K562 (cell line): ENCODE measurements around the gene SERF2. TPM values are rescaled to one million over a fixed set of nuclear protein-coding genes. Genes with fewer than 3 reads are reported as not detected.

ENCODE experiments used
- FOXK2 ChIP-seq, 2 experiments: fragments of 450-650 bp; IDR thresholded peaks in 1 of 2; conservative IDR thresholded peaks in 1 of 2; 2 replicates each; pipeline ENCODE4 v1.6.1; 2016; ENCODE audit warnings: low read depth in 2 of 2, mild to moderate bottlenecking in 1 of 2
- HEY1 ChIP-seq: fragments of 250-450 bp; sonication (Bioruptor Pico); IDR thresholded peaks from 2 replicates; pipeline ENCODE4 v1.5.0; 2020; ENCODE audit warnings: mild to moderate bottlenecking, moderate library complexity, borderline replicate concordance
- HMGN3 ChIP-seq: IDR thresholded peaks from 2 replicates; pipeline ENCODE4 v1.6.1; 2011; ENCODE audit warnings: borderline replicate concordance, low read depth, mild to moderate bottlenecking, mixed read lengths, low read length; ENCODE audit not compliant: insufficient read length; ENCODE audit errors: extremely low read depth
- ILK ChIP-seq: fragments of 450-650 bp; IDR thresholded peaks from 2 replicates; pipeline ENCODE4 v1.6.1; 2016; ENCODE audit warnings: missing genetic modification characterization, low read depth, mild to moderate bottlenecking, missing compliant biosample characterization, moderate library complexity, borderline replicate concordance
- SIN3A ChIP-seq, 2 experiments: fragments of 150-350 bp in 1 of 2; IDR thresholded peaks; 2 replicates each; pipeline ENCODE4 v1.6.1; 2011 to 2016; ENCODE audit warnings: borderline replicate concordance in 2 of 2, low read depth in 2 of 2, low read length in 2 of 2, mild to moderate bottlenecking in 2 of 2, moderate library complexity in 2 of 2; ENCODE audit not compliant: control insufficient read depth in 1 of 2
- SRSF9 ChIP-seq: fragments of 200-400 bp; formaldehyde crosslinking; IDR thresholded peaks from 2 replicates; pipeline ENCODE4 v1.6.1; 2017; ENCODE audit warnings: low read depth, low read length, borderline replicate concordance
- ZNF143 ChIP-seq: sonication (generic); formaldehyde crosslinking; IDR thresholded peaks from 2 replicates; pipeline ENCODE4 v1.9.0; 2022; ENCODE audit warnings: mild to moderate bottlenecking, missing genetic modification reagents
- ZNF431 ChIP-seq: sonication (generic); formaldehyde crosslinking; IDR thresholded peaks from 2 replicates; pipeline ENCODE4 v1.8.0; 2022; ENCODE audit warnings: mild to moderate bottlenecking, missing genetic modification reagents
- ZNF668 ChIP-seq: fragments of 250-450 bp; sonication (Bioruptor Pico); IDR thresholded peaks from 2 replicates; pipeline ENCODE4 v1.8.0; 2022; ENCODE audit warnings: mild to moderate bottlenecking, inconsistent platforms
- polyA plus RNA-seq, 8 experiments: library from polyadenylated mRNA; depleted of rRNA in 4 of 8; stranded (reverse) in 5 of 8; unstranded in 3 of 8; fragments of >200 nt; fragmentation: Nextera tagmentation in 2 of 8; fragmentation: Illumina TruSeq in 1 of 8; extraction: Ambion mirVana in 2 of 8; extraction: Trizol in 1 of 8; gene quantifications; 2 replicates each; pipeline versions ENCODE4 v1.2.1 to v1.2.3, GENCODE V29; 2011 to 2014; ENCODE audit warnings: inconsistent platforms in 1 of 8, missing spikeins in 1 of 8
- total RNA-seq, 7 experiments: library from RNA; depleted of rRNA in 6 of 7; stranded (reverse); fragments of >200 nt in 6 of 7; fragmentation: Illumina TruSeq in 2 of 7; extraction: Trizol in 2 of 7; gene quantifications; 2 replicates each; pipeline versions ENCODE4 v1.2.1 to v1.2.3, GENCODE V29; 2011 to 2021; ENCODE audit warnings: low replicate concordance in 1 of 7
- TF ChIP-seq, protein P1 (sequence below), 2 experiments: fragments of 450-650 bp in 1 of 2; sonication (generic) in 1 of 2; formaldehyde crosslinking in 1 of 2; IDR thresholded peaks; 2 replicates each; pipeline versions ENCODE4 v1.7.1 to v1.9.0; 2016 to 2022; ENCODE audit warnings: inconsistent platforms in 1 of 2, mild to moderate bottlenecking in 1 of 2, missing genetic modification reagents in 1 of 2
- TF ChIP-seq, protein P2 (sequence below): fragments of 200-800 bp; sonication (Bioruptor generic); IDR thresholded peaks from 2 replicates; pipeline ENCODE4 v1.6.1; 2016; ENCODE audit warnings: missing genetic modification characterization, missing compliant biosample characterization

The SERF2 gene
- total and polyA plus RNA-seq, 9 of the 15 experiments (the other 6 are each of a cell fraction or from before 2014, with no cell fraction given) = 497 to 3,360 (median 867) TPM

DNA sequence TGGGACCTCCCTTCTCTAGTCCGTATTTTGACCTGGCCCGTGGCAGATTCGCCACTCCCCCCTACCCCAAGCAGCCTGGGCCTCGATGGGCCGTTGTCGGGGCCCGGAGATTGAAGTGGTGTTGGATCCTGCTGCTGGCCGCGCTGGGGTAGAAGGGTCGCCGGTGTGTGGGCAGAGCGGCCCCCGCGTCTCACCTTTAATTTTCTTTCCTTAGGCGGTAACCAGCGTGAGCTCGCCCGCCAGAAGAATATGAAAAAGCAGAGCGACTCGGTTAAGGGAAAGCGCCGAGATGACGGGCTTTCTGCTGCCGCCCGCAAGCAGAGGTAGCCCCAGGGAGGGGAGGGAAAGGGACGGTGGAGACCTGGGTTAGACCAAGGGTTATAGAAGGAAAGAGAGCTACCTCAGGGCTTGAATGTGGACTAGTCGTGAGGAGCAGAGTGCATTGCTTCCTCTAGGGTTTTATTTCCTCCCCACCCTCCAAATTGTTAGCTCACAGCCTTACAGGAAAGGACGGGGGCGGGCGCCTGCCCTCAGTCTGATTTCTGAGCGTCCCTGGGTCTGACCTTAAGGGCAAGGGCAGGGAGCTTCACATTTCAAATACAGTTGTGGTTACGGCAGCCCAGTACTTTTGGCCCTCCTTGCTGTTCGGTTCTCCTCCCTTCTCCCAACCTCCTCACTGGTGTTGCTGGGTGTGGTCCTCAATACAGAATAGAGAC, 799 bp downstream of the SERF2 start (continued):
- 0 out of 4 replicates have a peak, but pooled peaks of 1 of the 2 experiments have one; percentile 35 for TF ChIP-seq SIN3A (IDR thresholded peaks at IDR 0.05; ENCODE audit: borderline replicate concordance in 2 of 2, control insufficient read depth in 1 of 2, low read depth in 2 of 2, low read length in 2 of 2)
- TF ChIP-seq, protein P1, sequence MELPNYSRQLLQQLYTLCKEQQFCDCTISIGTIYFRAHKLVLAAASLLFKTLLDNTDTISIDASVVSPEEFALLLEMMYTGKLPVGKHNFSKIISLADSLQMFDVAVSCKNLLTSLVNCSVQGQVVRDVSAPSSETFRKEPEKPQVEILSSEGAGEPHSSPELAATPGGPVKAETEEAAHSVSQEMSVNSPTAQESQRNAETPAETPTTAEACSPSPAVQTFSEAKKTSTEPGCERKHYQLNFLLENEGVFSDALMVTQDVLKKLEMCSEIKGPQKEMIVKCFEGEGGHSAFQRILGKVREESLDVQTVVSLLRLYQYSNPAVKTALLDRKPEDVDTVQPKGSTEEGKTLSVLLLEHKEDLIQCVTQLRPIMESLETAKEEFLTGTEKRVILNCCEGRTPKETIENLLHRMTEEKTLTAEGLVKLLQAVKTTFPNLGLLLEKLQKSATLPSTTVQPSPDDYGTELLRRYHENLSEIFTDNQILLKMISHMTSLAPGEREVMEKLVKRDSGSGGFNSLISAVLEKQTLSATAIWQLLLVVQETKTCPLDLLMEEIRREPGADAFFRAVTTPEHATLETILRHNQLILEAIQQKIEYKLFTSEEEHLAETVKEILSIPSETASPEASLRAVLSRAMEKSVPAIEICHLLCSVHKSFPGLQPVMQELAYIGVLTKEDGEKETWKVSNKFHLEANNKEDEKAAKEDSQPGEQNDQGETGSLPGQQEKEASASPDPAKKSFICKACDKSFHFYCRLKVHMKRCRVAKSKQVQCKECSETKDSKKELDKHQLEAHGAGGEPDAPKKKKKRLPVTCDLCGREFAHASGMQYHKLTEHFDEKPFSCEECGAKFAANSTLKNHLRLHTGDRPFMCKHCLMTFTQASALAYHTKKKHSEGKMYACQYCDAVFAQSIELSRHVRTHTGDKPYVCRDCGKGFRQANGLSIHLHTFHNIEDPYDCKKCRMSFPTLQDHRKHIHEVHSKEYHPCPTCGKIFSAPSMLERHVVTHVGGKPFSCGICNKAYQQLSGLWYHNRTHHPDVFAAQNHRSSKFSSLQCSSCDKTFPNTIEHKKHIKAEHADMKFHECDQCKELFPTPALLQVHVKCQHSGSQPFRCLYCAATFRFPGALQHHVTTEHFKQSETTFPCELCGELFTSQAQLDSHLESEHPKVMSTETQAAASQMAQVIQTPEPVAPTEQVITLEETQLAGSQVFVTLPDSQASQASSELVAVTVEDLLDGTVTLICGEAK (IDR thresholded peaks at IDR 0.05) = no peak; the same call in 1 of the 2 replicates
- TF ChIP-seq, protein P1 (CRISPR knock-in tag; IDR thresholded peaks at IDR 0.05) = no peak
- TF ChIP-seq SRSF9 = no peak
- TF ChIP-seq ZNF668 (CRISPR knock-in tag) = no peak
- TF ChIP-seq FOXK2 (conservative IDR thresholded peaks at IDR 0.05 in 1 of 2, IDR thresholded peaks at IDR 0.05 in 1 of 2; ENCODE audit: low read depth in 2 of 2) = no peak
- TF ChIP-seq HEY1 (CRISPR knock-in tag) = no peak
- no peak for TF ChIP-seq HMGN3
- TF ChIP-seq, protein P2, sequence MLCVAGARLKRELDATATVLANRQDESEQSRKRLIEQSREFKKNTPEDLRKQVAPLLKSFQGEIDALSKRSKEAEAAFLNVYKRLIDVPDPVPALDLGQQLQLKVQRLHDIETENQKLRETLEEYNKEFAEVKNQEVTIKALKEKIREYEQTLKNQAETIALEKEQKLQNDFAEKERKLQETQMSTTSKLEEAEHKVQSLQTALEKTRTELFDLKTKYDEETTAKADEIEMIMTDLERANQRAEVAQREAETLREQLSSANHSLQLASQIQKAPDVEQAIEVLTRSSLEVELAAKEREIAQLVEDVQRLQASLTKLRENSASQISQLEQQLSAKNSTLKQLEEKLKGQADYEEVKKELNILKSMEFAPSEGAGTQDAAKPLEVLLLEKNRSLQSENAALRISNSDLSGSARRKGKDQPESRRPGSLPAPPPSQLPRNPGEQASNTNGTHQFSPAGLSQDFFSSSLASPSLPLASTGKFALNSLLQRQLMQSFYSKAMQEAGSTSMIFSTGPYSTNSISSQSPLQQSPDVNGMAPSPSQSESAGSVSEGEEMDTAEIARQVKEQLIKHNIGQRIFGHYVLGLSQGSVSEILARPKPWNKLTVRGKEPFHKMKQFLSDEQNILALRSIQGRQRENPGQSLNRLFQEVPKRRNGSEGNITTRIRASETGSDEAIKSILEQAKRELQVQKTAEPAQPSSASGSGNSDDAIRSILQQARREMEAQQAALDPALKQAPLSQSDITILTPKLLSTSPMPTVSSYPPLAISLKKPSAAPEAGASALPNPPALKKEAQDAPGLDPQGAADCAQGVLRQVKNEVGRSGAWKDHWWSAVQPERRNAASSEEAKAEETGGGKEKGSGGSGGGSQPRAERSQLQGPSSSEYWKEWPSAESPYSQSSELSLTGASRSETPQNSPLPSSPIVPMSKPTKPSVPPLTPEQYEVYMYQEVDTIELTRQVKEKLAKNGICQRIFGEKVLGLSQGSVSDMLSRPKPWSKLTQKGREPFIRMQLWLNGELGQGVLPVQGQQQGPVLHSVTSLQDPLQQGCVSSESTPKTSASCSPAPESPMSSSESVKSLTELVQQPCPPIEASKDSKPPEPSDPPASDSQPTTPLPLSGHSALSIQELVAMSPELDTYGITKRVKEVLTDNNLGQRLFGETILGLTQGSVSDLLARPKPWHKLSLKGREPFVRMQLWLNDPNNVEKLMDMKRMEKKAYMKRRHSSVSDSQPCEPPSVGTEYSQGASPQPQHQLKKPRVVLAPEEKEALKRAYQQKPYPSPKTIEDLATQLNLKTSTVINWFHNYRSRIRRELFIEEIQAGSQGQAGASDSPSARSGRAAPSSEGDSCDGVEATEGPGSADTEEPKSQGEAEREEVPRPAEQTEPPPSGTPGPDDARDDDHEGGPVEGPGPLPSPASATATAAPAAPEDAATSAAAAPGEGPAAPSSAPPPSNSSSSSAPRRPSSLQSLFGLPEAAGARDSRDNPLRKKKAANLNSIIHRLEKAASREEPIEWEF (CRISPR knock-in tag) = no peak
- TF ChIP-seq ILK (tag) = no peak
- TF ChIP-seq ZNF143 (CRISPR knock-in tag) = 0 out of 2 replicates have a peak, but pooled peaks have one; percentile 0
- TF ChIP-seq ZNF431 (CRISPR knock-in tag) = no peak
